Type B pancreatic cell (in vitro differentiated cells): ENCODE data around the gene SPATA6L. TPM values are rescaled to one million over a fixed set of nuclear protein-coding genes. Genes with fewer than 3 reads are reported as not detected.

Experiments
- DNase-seq: peaks from one replicate; pipeline ENCODE4 v3.0.0; 2021; ENCODE audit warnings: mixed read lengths; ENCODE audit not compliant: unreplicated experiment; ENCODE audit errors: extremely low spot score
- H3K27ac Mint-ChIP-seq: 2 replicates; pipeline ENCODE4 v1.8.0; 2021; ENCODE audit warnings: mild to moderate bottlenecking, mixed read lengths
- H3K27me3 Mint-ChIP-seq: 2 replicates; pipeline ENCODE4 v1.8.0; 2021; ENCODE audit warnings: mixed read lengths
- H3K36me3 Mint-ChIP-seq: 2 replicates; pipeline ENCODE4 v1.8.0; 2021; ENCODE audit warnings: mixed read lengths
- H3K4me1 Mint-ChIP-seq: one replicate; pipeline ENCODE4 v1.8.0; 2021; ENCODE audit warnings: mixed read lengths; ENCODE audit not compliant: unreplicated experiment
- H3K4me3 Mint-ChIP-seq: 2 replicates; pipeline ENCODE4 v1.8.0; 2021; ENCODE audit warnings: mild to moderate bottlenecking, mixed read lengths
- H3K9me3 Mint-ChIP-seq: 2 replicates; pipeline ENCODE4 v1.8.0; 2021; ENCODE audit warnings: mixed read lengths
- CTCF ChIP-seq: fragments of 200-600 bp; sonication (generic); conservative IDR thresholded peaks from 2 replicates; pipeline ENCODE4 v1.5.0; 2021; ENCODE audit warnings: antibody characterized with exemption, mild to moderate bottlenecking
- total RNA-seq: library from RNA; stranded (reverse); gene quantifications from 2 replicates; pipeline ENCODE4 v1.2.1, GENCODE V29; 2021; ENCODE audit warnings: low replicate concordance

Gene SPATA6L
- total RNA-seq, 1 donor from 2014 or later = 3.0 TPM

GRCh38 chr9:4680750-4681149 lies 14.5 kb upstream of the SPATA6L start:
- Mint-ChIP-seq H3K4me1 (peaks cover 6% of the 10 kb centered on the region), H3K36me3 (no peaks in the 10 kb centered on the region), H3K4me3 (no peak overlapping the region), H3K9me3 (no peaks in the 10 kb centered on the region), H3K27me3 (no peaks in the 10 kb centered on the region), H3K27ac (no peak overlapping the region)
- no peak for DNase-seq
- no peak for TF ChIP-seq CTCF

- H3K36me3 Mint-ChIP-seq = no peaks in the 10 kb centered on the region
- no peak overlapping the region for H3K27ac Mint-ChIP-seq
- TF ChIP-seq CTCF = no peak
- peaks cover 6% of the 10 kb centered on the region for H3K4me1 Mint-ChIP-seq
- no peak for DNase-seq
- no peak overlapping the region for H3K4me3 Mint-ChIP-seq
- H3K27me3 Mint-ChIP-seq = no peaks in the 10 kb centered on the region
- no peaks in the 10 kb centered on the region for H3K9me3 Mint-ChIP-seq
Observed at GRCh38 chr9:4680173-4680525, 13.9 kb upstream of the SPATA6L start.

- DNase-seq = peak; percentile 99
- H3K36me3 Mint-ChIP-seq = no peaks in the 10 kb centered on the region
- H3K4me1 Mint-ChIP-seq = peaks cover 6% of the 10 kb centered on the region
- no peaks in the 10 kb centered on the region for H3K27me3 Mint-ChIP-seq
- peak; percentile 81 for TF ChIP-seq CTCF
- H3K9me3 Mint-ChIP-seq = no peaks in the 10 kb centered on the region
- H3K27ac Mint-ChIP-seq = no peak within 1 kb of the TSS
- no peak within 1 kb of the TSS for H3K4me3 Mint-ChIP-seq
Observed at GRCh38 chr9:4679268-4680172, 13.2 kb upstream of the SPATA6L start, which contains the start of gene CDC37L1. CDC37L1 (plus strand) TSS chr9:4679569; CDS start chr9:4679768, 199 bp downstream.

GRCh38 chr9:4678679-4679267 lies 12.5 kb upstream of the SPATA6L start:
- Mint-ChIP-seq H3K4me1 (peaks cover 6% of the 10 kb centered on the region), H3K9me3 (no peaks in the 10 kb centered on the region), H3K4me3 (no peak overlapping the region), H3K27me3 (no peaks in the 10 kb centered on the region), H3K36me3 (no peaks in the 10 kb centered on the region), H3K27ac (no peak overlapping the region)
- no peak for TF ChIP-seq CTCF
- no peak for DNase-seq

GRCh38 chr9:4677392-4677791 lies 11.1 kb upstream of the SPATA6L start:
- no peaks in the 10 kb centered on the region for H3K27me3 Mint-ChIP-seq
- H3K27ac Mint-ChIP-seq = no peak overlapping the region
- H3K4me1 Mint-ChIP-seq = no peaks in the 10 kb centered on the region
- H3K4me3 Mint-ChIP-seq = no peak overlapping the region
- no peaks in the 10 kb centered on the region for H3K9me3 Mint-ChIP-seq
- DNase-seq = no peak
- TF ChIP-seq CTCF = no peak
- H3K36me3 Mint-ChIP-seq = no peaks in the 10 kb centered on the region
